Hypothalamus (tissue), 51 donors: ENCODE data around the gene PLD2.
A peak's percentile ranks its signal among the peaks of the same experiment; 100 is the strongest.

Experiments
- DNase-seq, 51 donors: peaks; one replicate each; lab custom pipeline; 2025; lab: John Stamatoyannopoulos, UW

Gene PLD2

DNA sequence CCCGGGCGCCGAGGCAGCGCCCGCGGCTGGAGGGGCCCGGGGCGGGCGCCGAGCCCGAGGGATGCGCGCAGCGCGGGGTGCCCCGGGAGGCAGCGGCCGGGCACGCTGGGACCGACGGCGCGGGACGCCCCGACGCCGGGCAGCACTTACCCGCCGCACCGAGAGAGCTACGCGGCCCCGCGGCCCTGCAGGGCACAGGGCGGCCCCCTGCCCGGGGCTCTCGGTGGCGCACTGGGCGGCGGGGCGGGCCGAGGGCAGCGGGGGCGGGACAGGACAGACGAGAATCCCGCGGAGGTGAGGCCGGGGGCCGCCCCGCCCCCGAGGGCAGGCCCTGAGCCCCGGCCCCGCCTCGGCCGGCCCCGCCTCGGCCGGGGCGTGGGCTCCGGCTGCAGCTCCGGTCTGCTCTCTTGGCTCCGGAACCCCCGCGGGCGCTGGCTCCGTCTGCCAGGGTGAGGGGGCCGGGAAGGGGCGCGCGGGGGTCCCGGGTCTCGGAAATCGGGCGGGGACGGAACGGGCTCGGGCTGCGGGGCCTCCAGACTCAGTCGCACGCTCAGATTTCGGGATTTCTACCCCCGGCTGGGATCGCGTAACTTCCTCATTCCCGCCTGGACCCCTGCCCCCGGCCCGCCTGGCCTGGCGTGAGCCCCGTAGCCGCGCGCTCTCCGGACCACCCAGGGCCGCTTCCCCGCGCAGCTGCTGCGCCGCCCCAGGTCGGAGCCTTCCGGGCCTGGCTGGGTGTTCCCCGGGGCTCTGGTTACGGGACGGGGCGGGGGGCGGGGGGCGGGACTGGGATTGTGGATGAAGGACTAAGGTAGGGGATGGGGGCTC lies at the start of gene PLD2:
Gene PLD2 (plus strand): TSS at position 376 of the 828 bp plus-strand sequence. CDS start 621 bp downstream, outside the sequence.
- peak in 47 of 51 donors; percentile 21 to 86 (median 65) for DNase-seq

DNA sequence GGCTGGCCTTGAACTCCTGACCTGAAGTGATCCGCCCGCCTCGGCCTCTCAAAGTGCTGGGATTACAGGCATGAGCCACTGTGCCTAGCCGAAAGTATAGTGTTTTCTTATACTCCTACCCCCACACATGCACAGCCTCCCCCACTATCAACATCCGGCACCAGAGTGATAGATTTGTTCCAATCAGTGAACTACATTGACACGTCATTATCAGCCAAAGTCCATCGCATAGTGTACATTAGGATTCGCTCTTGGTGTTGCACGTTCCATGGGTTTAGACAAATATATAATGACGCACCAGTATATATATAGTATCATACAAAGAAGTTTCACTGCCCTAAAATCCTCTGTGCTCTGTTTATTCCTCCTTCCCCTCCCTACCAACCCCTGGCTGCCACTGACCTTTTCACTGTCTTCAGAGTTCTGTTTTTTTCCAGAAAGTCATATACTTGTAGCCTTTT lies 47.1 kb upstream of the PLD2 start:
- peak in 1 of 51 donors; percentile 15 for DNase-seq

DNA sequence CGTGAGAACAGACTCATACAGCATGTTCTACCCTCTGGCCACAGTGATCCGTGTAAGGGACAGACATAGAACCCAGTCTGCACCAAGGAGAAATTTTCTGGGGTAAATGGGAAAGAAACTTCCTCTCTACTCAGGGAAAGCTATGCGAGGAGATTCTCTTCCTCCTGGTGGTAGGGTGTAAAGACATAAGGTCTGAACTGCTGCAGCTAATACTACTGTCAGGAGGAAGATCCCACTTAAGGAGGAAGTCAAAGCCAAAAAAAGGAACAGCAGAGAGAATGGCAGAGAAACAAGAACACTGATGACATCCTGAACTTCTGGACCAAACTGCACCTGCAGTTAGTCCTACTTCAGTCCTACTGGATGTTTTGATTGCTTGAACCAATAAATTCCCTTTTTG lies 42.4 kb upstream of the PLD2 start:
- no peak for DNase-seq

- no peak for DNase-seq
These were observed 40.8 kb upstream of the PLD2 start for GRCh38 chr17:4766201-4766600.

- no peak for DNase-seq
These were observed 40.2 kb upstream of the PLD2 start for GRCh38 chr17:4766723-4767122.

- DNase-seq, result no peak
These were observed 38.7 kb upstream of the PLD2 start for GRCh38 chr17:4768298-4768697.

- no peak for DNase-seq
These were observed 37.3 kb upstream of the PLD2 start for GRCh38 chr17:4769628-4770027.

DNA sequence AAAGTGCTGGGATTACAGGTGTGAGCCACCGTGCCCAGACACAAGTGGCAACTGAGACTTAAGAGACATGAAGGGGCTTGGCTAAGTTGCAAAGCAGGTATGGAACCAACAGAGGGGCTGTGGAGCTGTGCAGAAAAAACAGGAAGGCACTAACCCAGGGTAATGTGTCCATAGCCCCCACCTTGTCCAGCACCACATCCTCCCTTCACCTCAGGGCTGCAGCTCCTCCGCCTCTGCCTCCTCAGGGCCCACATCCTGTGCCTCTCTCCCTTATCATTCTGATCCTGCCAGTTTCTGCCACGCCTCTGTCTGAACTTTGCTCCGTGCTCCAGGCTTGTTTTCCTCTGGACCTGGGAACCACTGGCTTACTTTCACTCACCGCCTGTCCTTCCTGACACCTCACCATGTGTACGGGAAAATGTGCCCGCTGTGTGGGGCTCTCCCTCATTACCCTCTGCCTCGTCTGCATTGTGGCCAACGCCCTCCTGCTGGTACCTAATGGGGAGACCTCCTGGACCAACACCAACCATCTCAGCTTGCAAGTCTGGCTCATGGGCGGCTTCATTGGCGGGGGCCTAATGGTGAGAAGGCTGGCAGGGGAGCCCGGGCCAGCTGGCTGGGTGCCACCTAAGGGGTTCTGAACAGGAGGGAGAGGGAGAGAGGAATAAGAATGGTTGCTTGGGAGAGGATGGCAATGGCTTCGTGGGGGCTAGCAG lies 35.3 kb upstream of the PLD2 start, which contains the start of gene TM4SF5:
Gene TM4SF5 (plus strand): TSS at position 368 of the 716 bp plus-strand sequence. CDS start 37 bp downstream, at position 405.
- DNase-seq, result no peak

GRCh38 chr17:4772235-4772613 lies 34.7 kb upstream of the PLD2 start:
- DNase-seq, result no peak

- no peak for DNase-seq
These were observed 28.8 kb upstream of the PLD2 start for GRCh38 chr17:4777969-4778760.

DNA sequence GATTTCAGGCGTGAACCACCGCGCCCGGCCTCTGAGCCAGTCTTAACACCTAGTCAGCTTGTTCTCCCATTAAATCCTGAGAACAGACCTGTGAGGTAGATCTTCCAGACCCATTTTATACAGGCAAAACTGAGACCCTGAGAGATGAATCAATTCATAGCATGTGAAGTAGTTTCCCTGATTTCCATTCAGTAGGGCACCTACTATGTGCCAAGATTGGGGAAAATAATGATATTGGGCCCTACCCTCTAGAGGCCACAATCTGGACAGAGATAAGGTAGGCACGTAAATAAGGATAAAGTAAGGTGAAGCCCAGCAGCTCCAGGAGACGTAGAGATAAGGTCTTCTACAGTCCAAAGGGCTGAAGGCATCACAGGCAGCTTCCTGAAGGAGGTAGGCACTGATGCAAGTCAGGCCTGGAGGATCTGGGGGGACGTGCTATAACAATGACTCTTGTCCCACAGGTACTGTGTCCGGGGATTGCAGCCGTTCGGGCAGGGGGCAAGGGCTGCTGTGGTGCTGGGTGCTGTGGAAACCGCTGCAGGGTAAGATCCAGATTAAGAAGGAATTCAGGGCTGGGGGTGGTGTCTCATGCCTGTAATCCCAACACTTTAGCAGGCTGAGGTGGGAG lies 26.5 kb upstream of the PLD2 start:
- DNase-seq, result no peak

- peak in 1 of 51 donors; percentile 10 for DNase-seq
These were observed 24.3 kb upstream of the PLD2 start for GRCh38 chr17:4782652-4783051.

- peak in 3 of 51 donors; percentile 10 to 13 (median 10) for DNase-seq
These were observed 21.4 kb upstream of the PLD2 start for GRCh38 chr17:4785311-4786105.

DNA sequence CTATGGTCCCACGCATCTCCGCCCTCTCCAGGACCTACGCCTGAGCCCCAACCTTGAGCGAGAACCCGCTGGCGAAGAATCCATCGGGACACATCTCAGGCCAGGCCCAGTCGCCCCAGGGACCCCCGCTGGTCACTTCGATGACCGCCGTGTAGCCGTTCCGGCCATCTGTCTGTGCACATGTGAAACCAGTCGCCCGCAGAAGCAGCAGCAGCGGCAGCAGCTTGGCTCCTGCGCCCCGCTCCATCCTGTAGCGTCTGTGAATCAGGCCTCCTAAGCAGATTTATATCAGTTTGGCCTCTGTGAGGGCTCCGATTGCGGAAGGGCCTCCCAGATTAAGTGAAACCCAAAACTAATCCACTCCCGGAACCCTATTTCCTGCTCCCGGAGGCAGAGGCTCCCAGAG lies 20.8 kb upstream of the PLD2 start, which contains the start of gene VMO1:
Gene VMO1 (minus strand): TSS at position 259 of the 406 bp plus-strand sequence. CDS start 12 bp downstream, at position 247.
- peak in 3 of 51 donors; percentile 2 to 46 (median 21) for DNase-seq

GRCh38 chr17:4786516-4786915 lies 20.4 kb upstream of the PLD2 start:
- peak in 1 of 51 donors; percentile 22 for DNase-seq

DNA sequence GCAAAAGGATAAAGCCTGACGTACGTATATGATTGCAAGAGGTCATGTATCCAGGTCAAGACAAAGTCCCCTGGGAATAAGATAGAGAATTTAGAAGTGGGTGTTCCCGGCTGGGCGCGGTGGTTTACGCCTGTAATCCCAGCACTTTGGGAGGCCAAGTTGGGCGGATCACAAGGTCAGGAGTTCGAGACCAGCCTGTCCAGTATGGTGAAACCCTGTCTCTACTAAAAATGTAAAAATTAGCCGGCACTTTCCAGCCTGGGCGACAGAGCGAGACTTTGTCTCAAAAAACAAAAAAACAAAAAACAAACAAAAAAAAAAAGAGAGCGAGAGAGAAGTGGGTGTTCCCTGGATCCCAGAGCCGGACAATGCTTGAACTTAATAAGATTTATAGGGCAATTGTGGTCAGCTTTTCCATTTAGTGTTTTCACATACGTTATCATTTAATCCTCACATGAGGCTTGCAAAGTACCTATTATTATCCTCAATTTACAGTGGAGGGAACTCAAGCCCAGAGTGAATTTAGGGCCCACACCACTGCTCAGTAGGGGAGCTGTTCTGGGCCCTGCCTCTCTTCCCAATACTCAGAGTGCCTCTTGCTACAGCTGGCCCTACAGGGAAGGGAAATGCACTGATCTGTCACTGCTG lies 18.7 kb upstream of the PLD2 start:
- DNase-seq, result no peak

GRCh38 chr17:4788807-4789700 lies 17.9 kb upstream of the PLD2 start, which contains the start of gene GLTPD2:
Gene GLTPD2 (plus strand): TSS chr17:4788964. CDS start chr17:4789012, 48 bp downstream.
- DNase-seq, result peak in 4 of 51 donors; percentile 36 to 62 (median 45)

DNA sequence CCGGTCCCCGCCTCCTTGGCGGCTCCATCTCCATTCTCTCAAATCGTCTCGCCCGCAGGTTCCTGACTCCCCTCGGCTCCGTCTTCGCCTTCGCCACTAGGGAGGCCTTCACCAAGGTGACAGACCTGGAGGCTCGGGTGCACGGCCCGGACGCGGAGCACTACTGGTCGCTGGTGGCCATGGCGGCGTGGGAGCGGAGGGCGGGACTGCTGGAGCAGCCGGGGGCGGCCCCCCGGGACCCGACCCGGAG lies 17.3 kb upstream of the PLD2 start:
- peak in 1 of 51 donors; percentile 56 for DNase-seq
